ENCODE results near the gene UBE3A.

Gene UBE3A

DNA sequence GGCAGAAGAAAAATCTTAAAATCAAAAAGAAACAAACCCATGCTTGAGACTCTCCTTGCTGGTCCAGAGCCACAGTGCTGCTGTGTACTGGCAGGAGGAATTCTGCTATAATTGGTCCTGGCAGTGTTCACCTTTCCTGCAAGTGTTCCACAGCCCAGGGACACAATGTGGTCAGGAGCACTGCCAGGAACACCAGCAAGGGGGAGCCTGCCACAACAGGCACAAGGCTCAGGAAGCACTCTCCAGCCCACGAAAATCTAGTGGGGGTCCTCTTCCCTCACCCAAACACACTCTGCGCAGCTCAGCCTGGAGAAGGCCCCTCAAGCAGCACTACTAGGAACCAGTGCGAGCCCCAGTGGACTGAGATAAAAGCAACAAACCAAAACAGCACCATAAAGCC lies 92.9 kb downstream of the UBE3A start:
- DNase-seq (ENCODE audit: insufficient read length, low spot score) = no peak

DNA sequence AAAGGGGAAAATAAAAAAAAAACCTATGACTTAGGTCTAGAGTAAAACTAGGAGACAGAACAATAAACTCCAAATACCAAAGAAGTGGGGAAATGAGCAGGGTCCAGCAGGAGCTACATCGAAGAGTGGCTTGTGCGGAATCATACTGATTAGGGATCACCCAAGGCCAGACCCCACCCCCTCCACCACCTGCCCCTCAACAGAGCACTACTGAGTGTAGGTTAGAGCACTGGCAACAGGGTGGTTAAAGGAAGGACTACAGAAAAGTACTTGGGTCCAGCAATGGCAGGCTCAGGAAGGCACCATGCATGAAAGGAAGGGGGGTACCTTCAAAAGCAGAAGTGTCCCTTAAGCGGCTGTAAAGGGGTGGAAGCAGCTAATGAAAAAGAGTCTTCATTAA lies 96.2 kb downstream of the UBE3A start:
- no peak for FAIRE-seq
- no peak for DNase-seq (ENCODE audit: insufficient read length, low spot score)
- no peak for TF ChIP-seq CTCF (IDR thresholded peaks at IDR 0.05; ENCODE audit: insufficient read depth, missing control alignments)

More for the DNA sequence above, 92.9 kb downstream of the UBE3A start:
- FAIRE-seq = no peak
- no peak for TF ChIP-seq CTCF (IDR thresholded peaks at IDR 0.05; ENCODE audit: insufficient read depth, missing control alignments)

GRCh38 chr15:25339431-25339830 lies 99.4 kb downstream of the UBE3A start:
- FAIRE-seq (no peak), DNase-seq (ENCODE audit: insufficient read length, low spot score) (no peak)
- no peak for TF ChIP-seq CTCF (IDR thresholded peaks at IDR 0.05; ENCODE audit: insufficient read depth, missing control alignments)

GRCh38 chr15:25335279-25335678 lies 103.5 kb downstream of the UBE3A start:
- no peak for DNase-seq (ENCODE audit: insufficient read length, low spot score)

GRCh38 chr15:25333049-25333448 lies 105.8 kb downstream of the UBE3A start:
- no peak for TF ChIP-seq CTCF (IDR thresholded peaks at IDR 0.05; ENCODE audit: insufficient read depth, missing control alignments)
- no peak for DNase-seq (ENCODE audit: insufficient read length, low spot score)
- no peak for FAIRE-seq

More at GRCh38 chr15:25335279-25335678, 103.5 kb downstream of the UBE3A start:
- no peak for TF ChIP-seq CTCF (IDR thresholded peaks at IDR 0.05; ENCODE audit: insufficient read depth, missing control alignments)
- no peak for FAIRE-seq

GRCh38 chr15:25332306-25332705 lies 106.5 kb downstream of the UBE3A start:
- no peak for TF ChIP-seq CTCF (IDR thresholded peaks at IDR 0.05; ENCODE audit: insufficient read depth, missing control alignments)
- FAIRE-seq = no peak

DNA sequence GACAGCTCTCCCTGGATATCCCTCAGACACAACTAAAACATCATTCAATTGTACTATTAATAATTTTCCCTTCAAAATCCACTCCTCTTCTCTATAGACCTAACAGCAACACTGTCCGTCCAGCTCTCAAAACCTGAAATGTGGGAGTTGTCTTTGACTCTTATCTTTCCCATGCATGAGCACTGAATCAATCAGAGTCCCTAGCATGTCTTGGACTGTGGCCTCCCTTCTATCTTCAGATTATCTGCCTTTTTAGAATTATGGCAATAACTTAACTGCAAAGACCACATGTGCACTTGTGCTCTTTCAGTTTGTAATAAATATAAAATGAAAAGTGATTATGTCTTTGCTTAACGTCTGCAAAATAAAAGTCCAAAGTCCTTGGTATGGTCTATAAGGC lies 107.0 kb downstream of the UBE3A start:
- FAIRE-seq = no peak
- TF ChIP-seq CTCF (IDR thresholded peaks at IDR 0.05; ENCODE audit: insufficient read depth, missing control alignments) = no peak
- DNase-seq (ENCODE audit: insufficient read length, low spot score) = no peak

More at GRCh38 chr15:25332306-25332705, 106.5 kb downstream of the UBE3A start:
- no peak for DNase-seq (ENCODE audit: insufficient read length, low spot score)
